Endodermal cell (in vitro differentiated cells): ENCODE results near the gene ADORA2A. TPM values are rescaled to one million over a fixed set of nuclear protein-coding genes. Genes with fewer than 3 reads are reported as not detected.

Experiments
- DNase-seq: peaks from one replicate; pipeline ENCODE4 v3.0.0-alpha.2; 2017
- H3K27ac ChIP-seq: 2 replicates; pipeline ENCODE4 v1.5.1; 2013; ENCODE audit warnings: mild to moderate bottlenecking, low read depth, low read length, moderate library complexity
- H3K27me3 ChIP-seq: 2 replicates; pipeline ENCODE4 v1.6.1; 2013; ENCODE audit warnings: mild to moderate bottlenecking, low read length, moderate library complexity; ENCODE audit not compliant: insufficient read depth, control insufficient read depth, poor library complexity, severe bottlenecking
- H3K36me3 ChIP-seq: 2 replicates; pipeline ENCODE4 v1.7.0; 2013; ENCODE audit warnings: mild to moderate bottlenecking, low read length, moderate library complexity; ENCODE audit not compliant: control insufficient read depth, insufficient read depth
- H3K4me1 ChIP-seq: one replicate; pipeline ENCODE4 v1.7.0; 2013; ENCODE audit warnings: low read length; ENCODE audit not compliant: control insufficient read depth, insufficient read depth
- H3K4me3 ChIP-seq: 2 replicates; pipeline ENCODE4 v1.5.1; 2013; ENCODE audit warnings: mild to moderate bottlenecking, low read length, moderate library complexity
- H3K9ac ChIP-seq: 2 replicates; pipeline ENCODE4 v1.6.1; 2013; ENCODE audit warnings: mild to moderate bottlenecking, low read length, moderate library complexity; ENCODE audit not compliant: poor library complexity, severe bottlenecking; ENCODE audit errors: extremely low read depth
- H3K9me3 ChIP-seq: 2 replicates; pipeline ENCODE4 v1.6.1; 2013; ENCODE audit warnings: mild to moderate bottlenecking, low read length, moderate library complexity; ENCODE audit not compliant: control insufficient read depth
- H3K27ac Mint-ChIP-seq: 2 replicates; pipeline ENCODE4 v1.8.0; 2020; ENCODE audit warnings: mixed read lengths
- H3K27me3 Mint-ChIP-seq: 2 replicates; pipeline ENCODE4 v1.8.0; 2021; ENCODE audit warnings: mild to moderate bottlenecking, mixed read lengths; ENCODE audit not compliant: insufficient read depth
- H3K36me3 Mint-ChIP-seq: 2 replicates; pipeline ENCODE4 v1.8.0; 2020; ENCODE audit warnings: low read depth, mixed read lengths
- H3K4me1 Mint-ChIP-seq: 2 replicates; pipeline ENCODE4 v1.8.0; 2020; ENCODE audit warnings: mixed read lengths
- H3K4me3 Mint-ChIP-seq: 2 replicates; pipeline ENCODE4 v1.8.0; 2020; ENCODE audit warnings: mild to moderate bottlenecking, moderate library complexity, mixed read lengths
- H3K9me3 Mint-ChIP-seq: 2 replicates; pipeline ENCODE4 v1.8.0; 2020; ENCODE audit warnings: mild to moderate bottlenecking, mixed read lengths
- WGBS, 2 experiments: methylation state at CpG; one replicate each; pipeline versions ENCODE4 v1.1.5 to v1.1.7; 2013; ENCODE audit warnings: missing lambda C conversion rate in 2 of 2, mixed read lengths in 1 of 2; ENCODE audit not compliant: insufficient coverage in 1 of 2, insufficient read length in 1 of 2; 5-methylcytosine and 5-hydroxymethylcytosine counted together
- total RNA-seq, 2 donors: library from RNA; stranded (reverse); fragmentation: NEBNext Ultra II Directional in 1 of 2; extraction: Animal tissue kit (Norgen Biotek cat#: 25700) in 1 of 2; gene quantifications; 2 replicates in 1 of 2; 3 replicates in 1 of 2; pipeline ENCODE4 v1.2.1, GENCODE V29; 2021
- TF ChIP-seq, protein P1 (sequence below): fragments of 200-600 bp; sonication (generic); conservative IDR thresholded peaks from 2 replicates; pipeline ENCODE4 v1.5.0; 2021; ENCODE audit warnings: antibody characterized with exemption, mild to moderate bottlenecking

ADORA2A gene
- total RNA-seq, 2 donors from 2014 or later: 4.1 to 4.7 TPM

DNA sequence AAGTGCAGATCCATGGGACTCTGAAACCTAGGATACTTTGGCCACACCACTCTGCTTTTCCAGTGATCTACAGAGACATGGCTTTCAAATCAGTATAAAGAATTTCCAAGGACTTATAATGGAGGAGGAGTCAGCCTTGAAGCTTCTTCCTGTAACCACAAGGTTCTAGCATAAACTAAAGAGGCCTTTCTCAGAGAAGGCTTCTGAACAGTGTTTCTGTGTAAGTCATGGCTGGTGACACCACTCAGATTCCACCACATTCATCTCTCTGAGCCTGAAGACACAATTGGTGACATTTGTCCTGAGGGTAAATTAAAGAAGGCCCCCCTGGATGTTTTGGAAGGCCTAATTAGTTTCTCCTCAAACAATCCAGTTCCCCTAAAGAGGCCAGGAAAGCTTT is 29.0 kb upstream of the ADORA2A start:
- H3K27ac ChIP-seq: no peak overlapping the region
- no peaks in the 10 kb centered on the region for H3K4me1 ChIP-seq
- Mint-ChIP-seq H3K36me3 (peaks cover 39% of the 10 kb centered on the region), H3K9me3 (no peaks in the 10 kb centered on the region), H3K27ac (no peak overlapping the region), H3K27me3 (no peaks in the 10 kb centered on the region), H3K4me1 (peaks cover 1% of the 10 kb centered on the region), H3K4me3 (no peak overlapping the region)
- peaks cover 66% of the 10 kb centered on the region for H3K36me3 ChIP-seq
- TF ChIP-seq, protein P1, sequence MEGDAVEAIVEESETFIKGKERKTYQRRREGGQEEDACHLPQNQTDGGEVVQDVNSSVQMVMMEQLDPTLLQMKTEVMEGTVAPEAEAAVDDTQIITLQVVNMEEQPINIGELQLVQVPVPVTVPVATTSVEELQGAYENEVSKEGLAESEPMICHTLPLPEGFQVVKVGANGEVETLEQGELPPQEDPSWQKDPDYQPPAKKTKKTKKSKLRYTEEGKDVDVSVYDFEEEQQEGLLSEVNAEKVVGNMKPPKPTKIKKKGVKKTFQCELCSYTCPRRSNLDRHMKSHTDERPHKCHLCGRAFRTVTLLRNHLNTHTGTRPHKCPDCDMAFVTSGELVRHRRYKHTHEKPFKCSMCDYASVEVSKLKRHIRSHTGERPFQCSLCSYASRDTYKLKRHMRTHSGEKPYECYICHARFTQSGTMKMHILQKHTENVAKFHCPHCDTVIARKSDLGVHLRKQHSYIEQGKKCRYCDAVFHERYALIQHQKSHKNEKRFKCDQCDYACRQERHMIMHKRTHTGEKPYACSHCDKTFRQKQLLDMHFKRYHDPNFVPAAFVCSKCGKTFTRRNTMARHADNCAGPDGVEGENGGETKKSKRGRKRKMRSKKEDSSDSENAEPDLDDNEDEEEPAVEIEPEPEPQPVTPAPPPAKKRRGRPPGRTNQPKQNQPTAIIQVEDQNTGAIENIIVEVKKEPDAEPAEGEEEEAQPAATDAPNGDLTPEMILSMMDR: no peak
- no peaks in the 10 kb centered on the region for H3K27me3 ChIP-seq
- no peaks in the 10 kb centered on the region for H3K9me3 ChIP-seq
- no peak overlapping the region for H3K4me3 ChIP-seq
- no peak overlapping the region for H3K9ac ChIP-seq
- DNase-seq: no peak

DNA sequence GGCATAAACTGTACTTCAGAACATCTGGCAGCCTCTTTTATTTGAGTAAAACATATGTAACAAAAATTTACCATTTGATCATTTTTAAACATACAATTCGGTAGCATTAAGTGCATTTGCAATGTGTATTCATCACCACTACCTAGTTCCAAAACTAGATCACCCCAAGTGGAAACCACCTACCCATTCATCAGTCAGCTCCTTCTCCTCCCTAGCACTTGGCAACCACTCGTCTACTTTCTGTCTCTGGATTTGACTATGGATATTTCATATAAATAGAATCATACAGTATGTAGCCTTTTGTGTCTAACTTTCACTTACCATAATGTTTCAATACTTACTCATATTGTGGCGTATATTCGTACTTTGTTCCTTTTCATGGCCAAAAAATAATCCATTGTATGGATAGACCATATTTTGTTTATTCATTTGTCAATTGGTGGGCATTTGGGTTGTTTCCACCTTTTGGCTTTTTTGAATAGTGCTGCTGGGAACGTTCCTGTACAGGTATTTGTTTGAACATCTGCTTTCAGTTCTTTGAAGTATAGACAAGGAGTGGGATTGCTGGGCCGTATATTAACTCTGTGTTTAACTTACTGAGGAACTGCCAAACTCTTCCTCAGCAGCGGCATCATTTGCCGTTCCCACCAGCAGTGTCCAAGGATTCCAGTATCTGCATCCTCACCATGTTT is 27.2 kb upstream of the ADORA2A start:
- TF ChIP-seq, protein P1: no peak
- Mint-ChIP-seq H3K36me3 (peaks cover 55% of the 10 kb centered on the region), H3K27ac (no peak overlapping the region), H3K27me3 (no peaks in the 10 kb centered on the region), H3K4me1 (peaks cover 2% of the 10 kb centered on the region), H3K4me3 (no peak overlapping the region), H3K9me3 (no peaks in the 10 kb centered on the region)
- Histone ChIP-seq H3K9ac (no peak overlapping the region), H3K36me3 (peaks cover 73% of the 10 kb centered on the region), H3K4me3 (no peak overlapping the region), H3K9me3 (no peaks in the 10 kb centered on the region), H3K4me1 (no peaks in the 10 kb centered on the region), H3K27ac (no peak overlapping the region), H3K27me3 (no peaks in the 10 kb centered on the region)
- 96 to 98% methylated on average over 7 to 8 of the region's 8 CpGs for WGBS, 2 experiments
- DNase-seq: no peak

DNA sequence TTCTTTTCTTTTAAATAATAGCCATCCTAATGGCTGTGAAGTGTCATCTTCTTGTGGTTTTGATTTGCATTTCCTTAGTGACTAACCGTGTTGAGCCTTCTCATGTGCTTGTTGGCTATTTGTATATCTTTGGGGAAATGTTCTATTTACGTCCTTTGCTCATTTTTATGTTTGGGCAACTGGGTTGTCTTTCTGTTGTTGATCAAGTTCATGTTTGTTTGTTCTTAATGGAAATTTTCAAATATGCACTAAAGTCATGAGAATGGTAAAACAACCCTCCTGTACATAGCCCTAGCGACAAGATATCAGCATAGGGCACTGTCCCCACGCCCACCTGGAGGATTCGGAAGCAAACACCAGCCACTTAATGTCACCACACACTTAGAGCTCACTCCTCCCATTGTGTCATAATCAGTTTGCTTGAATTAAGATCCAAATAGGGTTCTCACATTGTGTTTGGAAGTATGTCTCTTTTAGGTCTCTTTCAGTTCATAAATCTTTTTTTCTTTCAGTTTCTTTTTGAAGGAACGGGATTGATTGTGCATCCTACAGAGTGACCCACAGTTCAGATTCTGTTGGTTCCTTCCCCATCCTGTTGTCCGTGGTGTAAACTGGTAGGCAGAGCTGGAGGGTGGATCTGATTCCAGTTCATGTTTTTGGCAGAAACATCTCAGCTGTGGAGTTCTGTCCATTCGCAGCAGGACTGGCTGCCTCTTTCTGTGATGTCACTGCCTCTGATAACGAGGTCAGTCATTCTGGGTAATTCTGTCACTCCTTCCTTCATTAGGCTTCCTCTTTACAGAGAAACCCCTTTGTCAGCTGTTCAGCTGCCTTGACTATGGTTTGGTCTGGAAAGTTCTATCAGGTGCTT is 26.4 kb upstream of the ADORA2A start:
- H3K9ac ChIP-seq: no peak overlapping the region
- peaks cover 72% of the 10 kb centered on the region for H3K36me3 ChIP-seq
- H3K4me1 ChIP-seq: no peaks in the 10 kb centered on the region
- H3K9me3 ChIP-seq: no peaks in the 10 kb centered on the region
- no peak overlapping the region for H3K27ac ChIP-seq
- no peak overlapping the region for H3K4me3 Mint-ChIP-seq
- no peaks in the 10 kb centered on the region for H3K9me3 Mint-ChIP-seq
- no peaks in the 10 kb centered on the region for H3K27me3 Mint-ChIP-seq
- H3K36me3 Mint-ChIP-seq: peaks cover 57% of the 10 kb centered on the region
- no peaks in the 10 kb centered on the region for H3K27me3 ChIP-seq
- TF ChIP-seq, protein P1: no peak
- peaks cover 2% of the 10 kb centered on the region for H3K4me1 Mint-ChIP-seq
- H3K27ac Mint-ChIP-seq: no peak overlapping the region
- 95 to 97% methylated on average over 6 to 9 of the region's 9 CpGs for WGBS, 2 experiments
- no peak overlapping the region for H3K4me3 ChIP-seq
- DNase-seq: no peak
